NCI-H1694 treated with DMSO at 0.1 percent for 48 hours (cell line): Measurements from ENCODE around the gene SMIM43.

Experiments
- DNase-seq: peaks from one replicate; lab custom pipeline; 2025; lab: John Stamatoyannopoulos, UW

The SMIM43 gene

GRCh38 chr4:121764702-121765367, at the start of gene SMIM43:
TSS of gene SMIM43 (minus strand) at chr4:121765164. CDS start at chr4:121765105, 59 bp downstream.
- DNase-seq, result no peak

GRCh38 chr4:121814756-121815155, 49.8 kb upstream of the SMIM43 start:
- DNase-seq, result no peak

DNA sequence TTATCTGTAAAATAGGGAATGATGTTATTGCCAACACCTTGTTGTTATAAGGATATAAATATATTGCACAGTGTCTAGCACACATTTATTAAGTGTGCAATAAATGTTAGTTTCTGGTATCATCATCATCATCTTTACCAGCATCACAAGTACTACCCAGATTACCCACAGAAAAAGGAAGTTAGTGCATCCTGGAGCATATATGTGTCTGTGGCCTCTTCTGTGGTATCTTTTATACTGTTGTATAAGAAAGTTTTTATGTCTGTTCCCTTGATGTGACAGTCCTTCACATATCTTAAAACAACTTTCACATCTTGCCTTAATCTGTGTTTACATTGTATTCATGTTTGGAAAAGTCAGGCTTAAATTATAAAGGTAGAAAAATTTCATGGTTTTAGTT, 46.2 kb upstream of the SMIM43 start:
- DNase-seq, result no peak

- DNase-seq, result no peak
These were observed 41.4 kb upstream of the SMIM43 start for GRCh38 chr4:121806411-121806810.

DNA sequence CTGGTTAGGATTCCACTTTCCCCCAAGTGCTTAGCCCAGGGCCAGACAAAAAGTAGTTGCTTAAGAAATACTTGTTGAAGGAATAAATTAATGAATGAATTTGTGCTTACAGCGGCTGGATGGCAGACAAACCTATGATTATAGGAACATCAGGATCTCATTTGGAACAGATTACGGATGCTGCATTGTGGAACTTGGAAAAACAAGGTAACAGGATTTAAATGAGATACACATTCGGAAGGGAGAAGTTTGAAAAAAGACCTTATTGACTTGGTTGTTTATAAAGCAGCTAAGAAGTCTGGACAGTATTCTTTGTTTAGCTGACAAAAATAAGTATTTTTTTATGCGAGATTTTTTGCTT, 36.7 kb upstream of the SMIM43 start:
- no peak for DNase-seq

DNA sequence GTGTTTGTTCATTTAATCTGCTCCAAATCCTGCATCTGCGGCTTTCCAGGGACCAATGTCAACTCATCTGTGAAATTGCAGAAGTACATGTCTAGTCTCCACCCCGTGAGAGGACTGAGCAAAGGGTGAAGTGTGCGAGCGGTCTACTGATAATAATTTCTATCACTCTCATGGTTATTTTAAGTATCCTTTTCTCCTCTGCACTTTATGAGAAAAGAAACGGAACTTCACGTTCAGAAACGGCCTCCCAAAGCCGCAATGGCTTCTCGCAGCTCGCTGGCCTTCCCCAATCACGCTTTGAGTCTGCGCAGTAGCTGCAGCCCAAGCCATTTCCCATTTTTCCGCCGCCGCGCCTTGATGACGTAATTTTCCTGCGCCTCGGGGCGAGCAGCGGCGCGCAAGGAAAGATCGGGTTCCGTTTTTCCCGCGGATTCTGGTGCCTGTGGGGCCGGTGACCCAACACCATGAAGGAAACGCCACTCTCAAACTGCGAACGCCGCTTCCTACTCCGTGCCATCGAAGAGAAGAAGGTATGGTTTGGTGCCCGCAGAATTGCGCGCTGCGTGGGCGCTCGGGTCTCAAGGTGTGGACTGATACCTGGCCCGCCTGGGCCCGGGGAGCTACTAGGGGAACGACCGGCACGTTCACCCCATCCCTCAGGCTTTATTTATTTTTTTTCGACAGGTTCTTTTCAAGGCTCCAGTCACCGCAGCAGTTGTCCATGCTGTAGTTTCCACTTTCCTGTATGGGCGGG, 36.2 kb upstream of the SMIM43 start, which contains the start of gene EXOSC9:
Gene EXOSC9, plus strand, starts transcription at position 363 of the 754 bp plus-strand sequence. Its CDS starts 102 bp downstream, at position 465.
- DNase-seq, result peak; percentile 76

DNA sequence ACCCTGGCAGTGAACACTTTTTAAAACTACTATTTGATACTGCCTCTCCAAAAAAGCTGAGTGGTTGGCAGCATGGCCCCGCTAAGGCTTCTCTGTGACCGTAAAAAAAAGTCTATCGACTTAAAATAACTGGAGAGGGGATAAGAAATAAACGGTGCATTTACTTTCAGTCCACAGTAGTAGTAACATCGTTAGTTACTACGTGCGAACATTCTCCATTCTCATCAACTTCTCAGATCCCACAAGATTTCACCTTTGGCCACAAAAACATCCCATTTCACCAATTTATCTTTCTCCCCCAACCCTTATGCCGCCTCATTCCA, 35.6 kb upstream of the SMIM43 start:
- DNase-seq, result no peak

DNA sequence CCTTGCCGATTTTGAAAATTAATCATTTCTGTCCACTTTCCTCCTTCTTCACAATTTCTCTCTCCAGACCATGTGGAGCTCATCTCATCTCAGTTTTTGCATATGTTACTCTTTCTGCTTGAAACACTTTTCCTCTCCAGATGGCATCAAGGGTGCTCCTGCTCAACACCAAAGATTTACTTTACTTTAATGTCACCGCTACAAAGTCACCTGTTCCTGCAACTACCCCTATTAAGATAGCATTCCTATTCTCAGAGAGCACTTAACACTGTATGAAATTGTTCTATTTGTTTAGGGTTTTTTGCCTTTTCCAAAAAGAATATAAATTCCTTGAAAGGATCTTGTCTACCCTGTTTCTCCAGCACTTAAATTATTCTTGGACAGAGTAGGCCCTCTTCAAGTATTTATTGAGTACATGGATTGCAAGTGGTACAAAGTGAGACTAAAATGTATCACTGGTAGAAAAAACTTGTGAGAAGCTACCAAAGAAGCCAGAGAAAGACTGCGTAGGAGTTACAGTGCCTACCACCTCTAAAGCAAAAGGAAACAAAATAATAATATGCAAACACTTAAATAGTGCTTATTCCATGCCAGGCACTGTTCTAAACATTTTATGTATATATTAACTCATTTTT, 35.0 kb upstream of the SMIM43 start:
- no peak for DNase-seq

- DNase-seq, result no peak
These were observed 34.4 kb upstream of the SMIM43 start for GRCh38 chr4:121799208-121799823.

DNA sequence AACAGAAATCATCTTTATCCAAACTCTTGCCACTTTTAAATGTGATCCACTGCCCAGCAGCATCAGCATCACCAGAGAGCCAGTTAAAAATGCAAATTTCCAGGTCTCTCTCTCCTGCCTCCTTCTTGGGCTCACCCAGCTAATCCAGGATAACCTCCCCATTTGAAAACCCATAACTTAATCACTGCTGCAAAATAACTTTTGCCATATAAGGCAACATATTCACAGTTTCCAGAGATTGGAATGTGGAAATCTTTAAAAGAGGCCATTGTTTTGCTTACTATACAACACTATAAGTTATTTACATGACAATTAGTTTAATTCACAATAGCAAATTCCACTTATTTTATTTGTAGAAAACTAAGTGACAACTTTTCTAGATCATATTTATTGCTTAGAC, 31.3 kb upstream of the SMIM43 start:
- DNase-seq, result no peak

- no peak for DNase-seq
These were observed 29.7 kb upstream of the SMIM43 start for GRCh38 chr4:121794505-121795188.

- DNase-seq, result no peak
These were observed 28.0 kb upstream of the SMIM43 start for GRCh38 chr4:121792966-121793365.

DNA sequence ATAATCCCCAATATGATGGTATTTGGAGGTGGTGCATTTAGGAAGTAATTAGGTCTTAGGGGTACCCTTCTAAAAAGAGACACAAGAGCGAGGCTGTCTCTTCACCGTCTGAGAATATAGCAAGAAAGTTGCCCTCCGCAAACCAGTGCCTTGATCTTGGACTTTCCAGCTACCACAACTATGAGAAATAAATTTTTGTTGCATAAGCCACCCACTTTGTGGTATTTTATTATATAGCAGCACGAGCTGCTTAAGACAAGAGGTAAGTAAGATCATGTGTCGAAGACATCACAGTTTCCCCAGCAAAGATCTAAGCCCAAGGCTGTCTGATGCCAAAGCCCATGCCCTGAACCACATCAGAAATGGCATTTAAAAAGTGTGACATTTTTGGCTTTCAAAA, 26.5 kb upstream of the SMIM43 start:
- DNase-seq, result no peak

DNA sequence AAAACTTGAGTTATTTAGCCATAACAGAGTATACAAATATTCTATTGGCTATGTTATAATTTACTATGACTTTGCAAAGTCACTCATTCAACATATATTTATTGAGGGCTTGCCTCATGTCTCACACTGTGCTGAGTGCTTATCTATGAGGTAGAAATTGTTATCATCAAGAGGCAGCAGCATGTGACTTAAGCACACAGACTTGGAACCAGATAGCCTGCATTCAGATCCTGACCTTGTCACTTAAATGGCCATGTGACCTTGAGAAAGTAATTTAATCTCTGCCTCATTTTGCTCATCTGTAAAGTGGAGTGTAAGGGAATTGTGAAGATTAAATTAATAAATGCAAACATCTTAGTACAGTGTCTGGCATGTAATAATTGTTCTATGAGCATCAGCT, 26.0 kb upstream of the SMIM43 start:
- no peak for DNase-seq

DNA sequence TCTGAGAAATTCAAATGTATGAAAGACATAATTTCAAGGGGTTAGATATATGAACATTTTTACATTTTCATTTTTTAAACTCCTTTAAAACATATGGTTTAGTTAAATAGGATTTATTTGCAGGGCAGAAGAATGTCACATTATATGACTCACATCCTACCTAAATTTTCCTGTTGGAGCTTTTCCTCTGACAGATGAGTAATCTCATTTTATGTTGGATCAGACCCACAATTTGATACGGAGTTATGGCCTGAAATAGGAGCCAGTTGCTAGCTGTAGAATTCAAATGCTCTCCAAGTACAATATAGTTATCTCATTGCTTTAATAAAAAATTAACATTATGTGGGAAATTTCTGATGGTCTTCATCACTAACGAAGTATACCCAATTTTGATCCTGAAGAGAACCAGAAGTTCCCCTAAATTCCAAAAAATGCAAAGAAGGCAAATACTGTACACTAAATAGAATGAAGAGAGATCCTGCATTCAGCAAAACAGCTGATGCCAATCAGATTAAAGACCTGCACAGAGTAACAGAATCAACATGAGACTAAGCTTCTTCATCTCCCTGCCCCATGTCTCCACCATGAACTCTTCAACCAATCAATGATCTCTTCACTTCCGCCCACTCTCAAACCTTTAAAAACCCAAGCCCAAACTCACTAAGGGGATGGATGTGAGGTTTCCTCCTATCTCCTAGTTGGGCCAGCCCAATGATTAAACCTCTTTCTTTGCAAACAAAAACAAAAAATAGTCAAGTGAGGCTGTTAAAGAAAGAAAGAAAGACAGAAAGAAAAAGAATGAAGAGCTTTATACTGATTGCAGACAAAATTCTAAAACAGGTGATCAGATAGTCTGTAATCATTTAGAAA, 25.2 kb upstream of the SMIM43 start:
- DNase-seq, result no peak

GRCh38 chr4:121789455-121789854, 24.5 kb upstream of the SMIM43 start:
- no peak for DNase-seq

DNA sequence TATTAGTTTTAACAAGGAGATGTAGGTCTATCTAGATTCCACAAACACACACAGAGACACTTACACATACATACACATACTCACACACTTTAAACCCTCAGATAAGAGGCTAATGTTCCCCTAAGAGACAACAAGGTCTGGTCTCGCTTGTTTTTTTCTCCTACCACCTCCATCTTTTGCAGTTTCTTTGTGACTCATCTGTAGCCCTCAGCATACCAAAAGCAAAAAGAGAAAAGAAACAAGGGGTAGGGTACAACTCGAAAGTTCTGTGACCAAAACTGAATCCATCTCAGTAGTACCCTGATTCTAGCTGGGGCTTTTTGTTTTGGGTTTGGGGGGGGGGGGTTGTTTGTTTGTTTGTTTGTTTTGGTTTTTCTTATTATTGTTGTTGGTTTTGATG, 23.9 kb upstream of the SMIM43 start:
- DNase-seq, result no peak

DNA sequence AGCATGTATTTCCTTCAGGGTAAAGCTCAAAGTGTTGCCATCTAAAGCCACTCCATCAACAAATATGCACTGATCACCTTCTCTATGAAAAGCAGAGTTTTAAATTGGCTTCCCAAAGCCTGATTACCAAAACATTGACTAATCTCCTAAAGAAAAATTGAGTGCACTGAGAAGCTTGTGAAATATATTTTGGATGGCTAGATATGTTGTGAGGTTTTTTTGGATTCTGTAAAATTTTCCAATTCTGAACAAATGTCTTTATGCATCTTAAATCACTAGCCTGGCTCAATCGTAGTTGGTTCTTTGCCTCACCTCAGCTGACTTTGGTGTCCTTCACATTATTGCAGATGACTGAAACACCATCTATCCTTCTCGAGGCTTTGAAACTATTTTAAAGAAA, 21.3 kb upstream of the SMIM43 start:
- DNase-seq, result no peak

GRCh38 chr4:121785479-121785878, 20.5 kb upstream of the SMIM43 start:
- no peak for DNase-seq

DNA sequence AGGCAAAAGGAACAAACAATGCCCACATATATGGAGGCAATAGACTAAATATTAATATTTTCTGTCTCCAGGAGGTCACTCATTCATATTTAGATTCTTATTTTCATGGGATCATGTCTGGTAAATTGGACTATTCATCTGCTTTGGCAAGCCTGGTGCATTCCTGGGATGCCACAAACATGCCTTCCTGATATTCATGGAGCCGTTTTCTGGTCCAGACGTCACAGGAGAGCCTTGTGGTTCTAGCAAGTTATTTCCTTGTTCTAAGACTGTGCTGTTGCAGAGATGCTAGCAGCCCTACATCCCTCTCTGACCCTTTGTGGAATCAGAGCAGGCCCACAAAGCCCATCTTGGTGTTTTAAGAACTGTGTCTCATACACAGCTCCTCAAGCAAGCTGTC, 20.0 kb upstream of the SMIM43 start:
- DNase-seq, result no peak

DNA sequence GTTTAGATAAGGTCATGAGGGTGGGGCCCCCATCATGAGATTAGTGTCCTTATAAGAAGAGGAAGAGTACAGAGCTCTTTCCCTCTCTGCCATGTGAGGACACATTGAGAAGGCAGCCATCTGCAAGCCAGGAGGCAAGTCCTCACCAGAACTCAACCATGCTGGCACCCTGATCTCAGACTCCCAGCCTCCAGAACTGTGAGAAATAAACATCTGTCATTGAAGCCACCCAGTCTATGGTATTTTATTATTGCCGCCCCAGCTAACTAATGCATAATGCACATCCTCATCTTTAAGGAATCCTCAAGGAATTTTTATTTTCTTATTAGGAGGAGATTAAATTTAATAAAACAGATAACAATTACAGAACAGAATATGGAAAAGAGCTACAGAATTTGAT, 19.4 kb upstream of the SMIM43 start:
- no peak for DNase-seq
